Activated effector memory CD4-positive, alpha-beta T cell treated with anti-CD3 and anti-CD28 coated beads, Interleukin-2, amount 50 U/mL, for 16 hours (primary cell): Measurements from ENCODE around the gene PNRC1.
"Not testable (repeated sequence)": the region's sequence is repeated elsewhere in the genome, so short reads cannot be mapped to it uniquely, and the experiment has no call there.

Experiments
- DNase-seq: peaks from one replicate; pipeline ENCODE4 v3.0.0-alpha.2; 2020

Gene PNRC1

DNA sequence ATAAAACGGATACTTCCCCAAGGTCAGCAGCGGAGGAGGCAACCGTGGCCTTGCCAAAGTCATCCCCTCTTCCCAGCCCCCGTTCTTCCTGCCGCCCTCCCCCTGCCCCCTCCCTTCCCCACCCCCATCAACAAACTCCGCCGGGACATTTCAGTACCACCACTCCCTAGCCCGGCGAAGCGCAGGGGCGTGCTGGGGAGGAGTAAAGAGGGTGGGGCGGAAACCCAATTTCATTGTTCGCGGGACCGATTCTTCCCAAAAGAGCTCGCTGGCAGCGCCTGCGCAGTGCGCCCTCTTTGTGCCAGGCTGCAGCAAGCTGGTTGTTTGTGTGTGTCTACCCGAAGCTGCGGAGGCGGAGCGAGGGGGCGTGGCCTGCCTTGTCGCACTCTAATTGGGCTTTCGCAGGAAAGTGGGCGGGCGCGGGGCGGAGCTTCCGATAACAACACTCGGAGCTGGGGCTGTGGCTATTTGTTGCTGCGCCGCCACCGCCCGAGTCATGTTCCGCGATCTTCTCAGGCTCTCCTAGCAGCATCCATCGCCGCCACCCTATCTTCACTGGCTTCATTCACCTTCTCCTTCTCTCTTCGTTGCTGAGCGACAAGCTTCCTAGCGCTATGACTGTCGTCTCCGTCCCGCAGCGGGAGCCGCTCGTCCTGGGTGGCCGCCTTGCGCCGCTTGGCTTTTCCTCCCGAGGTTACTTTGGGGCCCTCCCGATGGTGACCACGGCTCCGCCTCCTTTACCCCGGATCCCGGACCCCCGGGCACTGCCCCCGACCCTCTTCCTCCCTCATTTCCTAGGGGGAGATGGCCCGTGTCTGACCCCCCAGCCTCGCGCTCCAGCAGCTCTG is at the start of gene PNRC1:
Gene PNRC1, plus strand, starts transcription at position 471 of the 848 bp plus-strand sequence. Its CDS starts 144 bp downstream, at position 615.
- DNase-seq: peak; percentile 100

DNA sequence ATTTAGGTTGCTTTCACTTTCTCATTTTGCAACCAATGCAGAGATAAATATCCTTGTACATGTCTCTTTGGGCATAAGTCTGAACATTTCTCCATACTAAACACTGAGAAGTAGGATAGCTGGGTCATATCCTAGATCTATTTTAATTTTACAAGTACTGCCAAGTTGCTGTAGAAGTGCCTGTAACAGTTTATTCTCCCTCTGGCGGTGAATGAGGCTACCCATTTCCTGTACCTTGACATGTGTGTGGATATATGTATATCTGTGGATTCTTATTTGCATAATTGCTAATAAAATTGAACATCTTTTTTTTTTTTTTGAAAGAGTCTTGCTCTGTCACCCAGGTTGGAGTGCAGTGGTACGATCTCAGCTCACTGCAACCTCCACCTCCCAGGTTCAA is 48.0 kb upstream of the PNRC1 start:
- DNase-seq: no peak

DNA sequence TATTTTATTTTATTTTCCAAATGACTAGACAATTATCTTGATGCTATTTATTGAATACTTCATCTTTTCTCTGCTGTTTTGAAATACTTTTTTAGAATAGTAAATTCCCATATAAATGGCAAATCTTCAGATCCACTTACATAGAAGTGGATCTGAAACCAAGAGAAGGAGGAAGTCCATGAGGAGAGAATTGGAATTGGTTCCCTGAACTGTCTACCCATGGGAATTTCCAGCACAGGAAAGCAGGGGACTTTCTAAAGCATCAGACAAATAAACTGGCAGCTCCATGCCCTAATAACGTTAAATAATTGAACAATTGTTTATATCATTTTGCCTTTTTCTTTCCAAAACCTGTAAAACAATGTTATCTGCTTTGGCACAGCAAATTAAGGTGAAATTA is 47.1 kb upstream of the PNRC1 start:
- DNase-seq: no peak

DNA sequence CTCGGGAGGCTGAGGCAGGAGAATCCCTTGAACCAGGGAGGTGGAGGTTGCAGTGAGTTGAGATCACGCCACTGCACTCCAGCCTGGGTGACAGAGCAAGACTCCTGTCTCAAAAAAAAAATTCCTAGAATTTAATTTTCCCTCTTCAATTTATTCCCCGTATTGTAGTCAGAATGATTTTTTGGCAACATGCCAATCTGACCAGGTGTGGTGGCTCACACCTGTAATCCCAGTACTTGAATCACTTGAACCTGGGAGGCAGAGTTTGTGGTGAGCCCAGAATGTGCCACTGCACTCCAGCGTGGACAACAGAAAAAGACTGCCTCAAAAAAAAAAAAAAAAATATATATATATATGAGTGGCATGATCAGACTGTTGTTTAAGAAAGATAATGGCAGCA is 46.4 kb upstream of the PNRC1 start:
- not testable (repeated sequence) for DNase-seq

DNA sequence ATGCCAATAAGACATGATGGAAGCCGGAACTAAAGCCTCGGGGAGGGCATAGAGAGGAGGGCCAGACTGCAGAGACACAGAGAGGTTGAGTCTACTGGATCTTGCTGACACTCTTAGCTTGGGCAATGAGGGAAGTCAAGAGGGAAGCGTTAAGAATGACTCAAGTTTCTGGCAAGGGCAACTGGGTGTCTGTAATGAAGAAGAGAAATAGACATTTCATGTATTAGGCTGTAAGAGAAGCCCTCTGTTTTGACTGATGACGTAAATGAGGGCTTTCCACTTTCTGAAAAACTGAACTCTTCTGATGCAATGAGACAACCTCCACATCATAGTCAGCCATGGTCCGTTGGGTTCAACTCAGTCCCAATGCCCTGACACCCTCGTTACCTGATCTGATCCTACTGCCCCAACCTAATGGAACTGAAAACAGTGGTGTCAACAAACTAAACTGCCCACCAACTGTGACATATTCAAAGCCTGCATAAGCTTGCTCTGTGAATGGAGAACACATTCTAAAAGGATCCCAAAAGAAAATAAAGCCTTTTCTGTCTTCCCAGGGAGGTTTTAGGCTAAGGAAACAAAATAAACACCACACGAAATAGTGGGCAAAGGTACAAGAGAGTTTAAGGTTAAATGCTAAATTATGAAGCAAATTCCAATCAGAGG is 45.8 kb upstream of the PNRC1 start:
- no peak for DNase-seq

DNA sequence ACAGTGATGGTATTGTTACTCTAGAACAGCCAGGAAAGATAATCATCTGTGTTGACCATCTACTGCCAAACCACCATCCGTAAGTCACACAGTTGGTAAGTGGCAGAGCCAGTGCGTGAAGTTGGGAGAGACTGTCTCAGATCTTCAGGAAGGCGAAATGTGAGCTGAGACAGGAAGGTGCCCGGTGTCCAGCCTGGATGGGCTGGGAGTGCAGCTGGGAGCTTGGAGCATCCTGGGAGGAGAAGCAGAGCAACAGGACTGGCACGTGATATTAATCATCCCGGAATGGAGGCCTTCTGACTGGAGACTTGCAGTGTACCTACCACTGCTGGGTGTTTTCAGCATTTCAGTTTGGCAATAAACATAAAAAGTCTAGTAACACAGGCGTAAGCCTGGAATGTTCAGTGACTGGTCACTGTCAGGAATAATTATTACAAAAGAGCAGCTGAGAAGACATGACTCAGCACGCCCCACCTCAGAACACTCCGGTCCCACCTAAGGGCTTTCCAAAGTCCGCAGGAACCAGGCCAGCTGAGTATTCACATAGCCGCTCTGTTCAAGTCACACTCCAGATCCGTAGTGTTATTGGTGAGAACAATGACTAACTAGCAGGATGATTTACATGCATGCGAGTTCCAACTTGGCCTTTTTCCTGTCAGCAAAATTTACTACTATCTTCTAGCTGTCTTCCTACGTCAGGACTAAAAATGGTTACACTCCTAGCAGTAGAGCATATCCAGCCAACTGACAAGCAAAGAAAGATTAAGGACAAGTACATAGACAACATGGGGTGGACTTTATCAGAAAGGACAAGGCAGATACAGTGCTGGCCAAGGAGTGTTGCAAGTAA is 45.1 kb upstream of the PNRC1 start:
- DNase-seq: no peak

DNA sequence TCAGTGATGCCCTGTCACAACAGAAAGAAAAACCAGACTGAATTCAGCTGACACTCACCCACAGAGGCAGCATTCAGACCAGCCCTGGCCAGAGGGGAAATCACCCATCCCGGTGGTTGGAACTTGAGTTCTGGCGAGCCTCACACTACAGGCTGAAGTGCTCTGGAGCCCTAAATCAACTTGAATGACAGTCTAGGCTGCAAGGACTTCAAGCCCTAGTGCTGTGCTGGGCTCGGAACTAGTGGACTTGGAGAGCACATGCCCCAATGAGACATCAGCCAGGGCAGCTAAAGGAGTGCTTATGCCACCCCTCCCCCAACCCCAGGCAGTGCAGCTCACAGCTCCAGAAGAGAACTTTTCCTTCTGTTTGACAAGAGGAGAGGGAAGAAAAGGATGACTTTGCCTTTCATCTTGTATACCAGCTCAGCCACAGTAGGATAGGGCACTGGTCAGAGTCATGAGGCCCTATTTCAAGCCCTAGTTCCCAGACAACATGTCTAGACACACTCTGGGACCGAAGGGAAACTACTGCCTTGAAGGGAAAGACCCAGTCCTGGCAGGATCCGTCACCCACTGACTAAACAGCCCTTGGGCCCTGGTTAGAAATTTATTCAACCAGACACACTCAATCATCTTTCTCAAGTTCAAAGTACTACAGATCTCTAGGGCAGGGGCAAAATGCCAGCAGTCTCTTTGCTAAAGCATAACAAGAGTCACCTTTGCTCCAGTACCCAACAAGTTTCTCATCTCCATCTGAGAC is 43.2 kb upstream of the PNRC1 start:
- no peak for DNase-seq

DNA sequence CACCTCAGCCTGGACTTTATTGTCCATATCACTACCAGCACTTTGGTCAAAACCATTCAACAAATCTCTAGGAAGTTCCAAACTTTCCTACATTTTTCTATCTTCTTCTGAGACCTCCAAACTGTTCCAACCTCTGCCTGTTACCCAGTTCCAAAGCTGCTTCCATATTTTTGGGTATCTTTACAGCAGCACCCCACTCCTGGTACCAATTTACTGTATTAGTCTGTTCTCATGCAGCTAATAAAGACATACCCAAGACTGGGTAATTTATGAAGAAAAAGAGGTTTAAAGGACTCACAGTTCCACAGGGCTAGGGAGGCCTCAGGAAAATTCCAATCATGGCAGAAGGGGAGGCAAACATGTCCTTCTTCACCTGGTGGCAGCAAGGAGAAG is 42.7 kb upstream of the PNRC1 start:
- not testable (repeated sequence) for DNase-seq

DNA sequence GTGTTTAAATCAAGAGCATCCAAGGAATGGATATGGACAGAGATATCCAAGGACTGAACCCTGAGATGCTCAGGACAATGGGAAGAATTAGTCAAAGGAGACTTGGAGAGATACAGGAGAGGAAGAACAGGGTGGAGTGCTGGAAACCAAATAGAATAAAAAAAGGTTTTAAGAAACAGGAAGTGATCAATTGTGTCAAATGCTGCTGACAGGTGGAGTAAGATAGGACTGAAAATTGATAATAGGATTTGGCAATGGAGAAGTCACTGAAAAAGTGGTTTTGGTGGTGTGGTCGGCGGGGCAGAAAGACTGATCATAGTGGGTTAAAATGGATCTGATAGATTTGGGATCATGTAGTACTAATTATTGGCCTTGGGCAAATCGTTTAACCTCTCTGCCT is 37.9 kb upstream of the PNRC1 start:
- no peak for DNase-seq

DNA sequence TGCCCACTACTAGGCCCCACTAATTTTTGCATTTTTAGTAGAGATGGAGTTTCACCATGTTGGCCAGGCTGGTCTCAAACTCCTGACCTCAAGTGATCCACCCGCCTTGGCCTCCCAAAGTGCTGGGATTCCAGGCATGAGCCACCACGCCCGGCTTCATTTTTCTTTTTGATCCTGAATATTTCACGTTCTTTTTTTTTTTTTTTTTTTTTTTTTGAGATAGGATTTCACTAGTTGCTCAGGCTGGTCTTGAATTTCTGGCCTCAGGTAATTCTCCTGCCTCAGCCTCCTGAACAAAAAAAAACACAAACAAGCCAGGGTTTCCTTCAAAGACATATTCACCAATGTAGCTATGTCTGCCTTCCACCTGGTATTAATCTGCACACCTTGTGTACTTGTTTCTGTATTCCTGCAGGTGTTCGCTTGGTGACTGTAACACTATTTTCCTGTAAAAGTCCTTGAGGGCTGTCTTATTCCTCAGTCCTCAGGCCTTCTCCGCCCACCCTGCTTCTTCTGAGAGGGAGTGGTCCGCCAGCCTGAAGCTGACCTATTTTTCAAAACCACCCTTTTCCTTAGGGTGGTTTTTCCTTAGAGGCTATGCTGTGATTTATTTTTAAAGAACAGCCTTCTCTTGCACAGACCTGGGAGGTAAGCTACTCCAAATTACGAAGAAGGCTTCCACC is 36.1 kb upstream of the PNRC1 start:
- DNase-seq: no peak

DNA sequence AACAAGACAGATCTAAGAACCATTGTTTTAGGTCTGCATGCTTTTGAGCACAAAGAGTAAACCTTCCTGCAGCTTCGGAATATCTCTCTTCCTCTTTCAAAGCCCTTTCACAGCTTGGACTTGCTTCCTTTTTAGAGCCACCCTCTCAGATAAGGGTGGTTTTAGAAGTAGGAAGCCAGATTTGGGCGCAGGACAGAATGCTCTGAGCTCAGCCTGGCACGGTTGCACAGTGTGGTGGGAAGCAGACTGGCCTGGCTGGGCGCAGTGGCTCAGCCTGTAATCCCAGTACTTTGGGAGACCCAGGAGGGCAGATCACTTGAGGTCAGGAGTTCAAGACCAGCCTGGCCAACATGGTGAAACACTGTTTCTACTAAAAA is 35.6 kb upstream of the PNRC1 start:
- no peak for DNase-seq

DNA sequence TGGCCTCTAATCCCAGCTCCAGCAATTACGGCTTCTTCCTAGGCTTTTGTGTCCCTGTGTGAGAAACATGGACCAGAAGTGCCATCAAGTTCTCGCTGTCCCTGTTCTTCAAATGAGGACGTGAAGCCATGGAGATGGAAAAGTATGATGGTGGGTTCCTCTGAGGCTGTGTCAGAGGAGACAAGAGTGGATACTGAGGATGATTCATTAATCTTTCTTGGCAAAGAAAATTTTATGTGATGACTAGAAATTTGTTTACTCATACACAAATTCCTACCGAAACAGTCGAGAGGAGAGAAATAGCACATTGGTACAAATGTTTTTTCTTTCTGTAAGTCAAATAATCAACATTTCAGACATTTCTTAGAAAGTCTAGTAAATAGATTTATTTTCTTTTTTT is 35.0 kb upstream of the PNRC1 start:
- no peak for DNase-seq

DNA sequence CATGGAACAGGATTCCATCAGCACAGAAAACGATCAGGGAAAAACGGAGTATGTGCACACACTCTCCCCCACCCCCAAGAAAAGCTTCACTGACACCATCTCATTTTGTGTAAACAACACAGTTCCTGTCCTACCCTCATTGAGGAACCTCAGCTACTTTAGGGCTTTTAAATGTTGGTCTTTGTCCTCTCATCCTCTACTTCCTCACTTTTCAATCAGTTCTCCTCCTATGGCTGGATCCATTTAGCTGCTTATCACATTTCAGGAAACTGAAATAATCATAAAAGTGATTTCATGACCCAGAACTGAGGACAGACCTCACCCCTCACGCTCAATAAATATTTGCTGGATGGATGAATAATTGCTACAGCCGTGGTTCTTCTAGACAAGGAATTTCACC is 33.1 kb upstream of the PNRC1 start:
- DNase-seq: no peak

DNA sequence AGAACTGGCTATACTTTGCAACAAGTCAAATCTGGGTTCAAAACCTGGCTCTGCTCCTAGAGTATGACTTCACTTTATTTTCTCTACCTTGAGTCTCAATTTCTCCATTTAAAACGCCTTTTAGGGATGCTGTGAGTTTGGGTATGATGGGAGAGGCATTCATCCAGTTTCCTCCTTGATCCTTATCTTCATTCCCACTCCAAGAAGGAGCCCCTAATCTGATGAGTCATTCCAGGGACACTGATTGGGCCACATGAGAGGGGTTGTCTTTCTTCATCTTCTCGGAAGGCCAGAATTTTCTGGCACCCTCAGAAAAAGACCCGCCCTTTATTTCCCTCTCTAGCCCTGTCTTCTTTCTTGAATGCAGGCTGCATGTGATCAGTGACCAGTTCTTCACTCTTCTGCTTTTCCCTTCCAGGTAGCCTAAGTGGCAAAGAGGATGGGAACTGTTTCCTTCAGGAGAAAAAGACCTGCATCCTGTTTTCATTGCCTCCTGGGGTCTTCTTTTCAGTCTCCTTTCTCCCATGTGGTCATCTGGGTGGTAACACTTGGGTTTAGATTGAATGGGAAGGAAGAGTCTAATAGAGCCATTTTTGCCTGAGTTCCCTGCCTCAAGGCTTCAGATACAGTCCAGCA is 32.1 kb upstream of the PNRC1 start:
- DNase-seq: no peak

DNA sequence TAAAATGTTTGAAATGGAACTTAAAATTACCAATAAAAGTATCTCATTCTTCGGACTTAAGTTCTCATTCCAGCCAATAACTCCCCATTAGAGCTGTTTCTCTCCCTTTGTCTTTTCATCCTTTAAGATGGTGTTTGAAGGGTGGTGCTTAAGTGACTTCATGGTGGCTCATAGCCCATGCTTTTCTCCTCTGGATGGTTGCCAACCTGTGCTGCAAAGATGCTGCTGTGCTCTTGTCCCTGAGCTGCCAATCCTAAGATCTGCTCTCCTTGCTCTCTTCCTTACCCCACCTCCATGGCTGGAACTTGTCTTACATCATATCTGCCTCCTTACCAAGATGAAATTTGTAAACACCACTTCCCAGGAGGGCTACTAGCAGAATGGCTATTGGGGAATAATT is 31.6 kb upstream of the PNRC1 start:
- no peak for DNase-seq

DNA sequence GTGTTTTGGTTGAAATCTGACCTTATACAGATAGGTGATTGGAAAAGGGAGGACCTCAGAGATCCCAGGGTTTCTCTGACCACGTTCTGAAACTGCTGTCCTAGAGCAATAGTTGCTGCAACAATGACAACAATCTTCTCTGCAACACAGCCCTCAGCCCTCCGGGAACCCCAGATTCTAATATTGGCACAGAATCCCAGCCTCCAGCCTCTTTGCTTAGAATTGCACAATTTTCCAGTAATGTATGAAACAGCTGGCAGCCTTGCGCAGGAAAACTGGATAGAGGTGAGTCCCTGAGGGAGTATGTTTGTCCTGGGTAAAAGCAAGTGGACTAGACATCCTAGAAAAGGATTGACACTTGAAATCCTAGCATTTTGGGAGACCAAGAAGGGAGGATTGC is 30.4 kb upstream of the PNRC1 start:
- no peak for DNase-seq

DNA sequence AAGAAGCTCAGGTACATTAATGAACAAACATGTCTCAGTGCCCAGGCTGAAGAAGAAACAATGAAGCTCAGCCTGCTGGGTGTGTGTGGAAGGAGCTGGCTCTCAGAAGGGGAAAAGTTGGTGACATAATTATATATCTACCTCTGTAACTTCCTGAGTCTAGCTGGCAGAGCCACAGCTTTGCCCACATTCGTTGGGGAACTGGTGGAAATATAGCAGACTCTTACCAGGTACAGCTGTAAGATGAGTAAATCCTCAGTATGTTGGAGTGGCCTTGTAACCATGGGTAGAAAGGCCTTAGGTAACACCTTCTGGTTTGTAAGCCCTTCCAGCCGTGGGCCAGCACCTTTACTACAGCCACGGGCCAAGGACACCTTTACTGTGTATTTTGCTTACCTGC is 29.9 kb upstream of the PNRC1 start:
- no peak for DNase-seq

DNA sequence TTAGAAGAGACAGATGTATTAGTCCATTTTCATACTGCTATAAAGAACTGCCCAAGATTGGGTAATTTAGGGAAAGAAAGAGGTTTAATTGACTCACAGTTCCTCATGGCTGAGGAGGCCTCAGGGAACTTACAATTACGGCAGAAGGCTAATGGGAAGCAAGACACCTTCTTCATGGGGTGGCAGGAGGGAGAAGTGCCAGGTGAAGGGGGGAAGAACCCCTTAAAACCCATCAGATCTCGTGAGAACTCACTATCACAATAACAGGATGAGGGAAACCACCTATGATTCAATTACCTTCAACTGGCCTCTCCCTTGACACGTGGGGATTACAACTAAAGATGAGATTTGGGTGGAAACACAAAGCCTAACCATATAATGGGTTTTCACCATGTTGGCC is 28.9 kb upstream of the PNRC1 start:
- DNase-seq: no peak

DNA sequence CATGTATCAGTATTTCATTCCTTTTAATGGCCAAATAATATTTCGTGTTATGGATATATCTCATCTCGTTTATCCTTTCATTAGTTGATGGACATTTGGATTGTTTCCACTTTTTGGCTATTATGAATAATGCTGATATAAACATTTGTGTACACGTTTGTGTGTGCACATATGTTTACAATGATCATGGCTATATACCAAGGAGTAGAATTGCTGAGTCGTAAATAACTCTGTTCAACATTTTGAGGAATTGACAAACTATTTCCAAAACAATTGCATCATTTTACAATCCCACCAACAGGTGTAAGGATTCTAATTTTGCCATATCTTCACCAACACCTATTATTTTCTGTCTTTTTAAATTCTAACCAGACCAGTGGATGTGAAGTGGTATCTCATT is 26.3 kb upstream of the PNRC1 start:
- DNase-seq: no peak

DNA sequence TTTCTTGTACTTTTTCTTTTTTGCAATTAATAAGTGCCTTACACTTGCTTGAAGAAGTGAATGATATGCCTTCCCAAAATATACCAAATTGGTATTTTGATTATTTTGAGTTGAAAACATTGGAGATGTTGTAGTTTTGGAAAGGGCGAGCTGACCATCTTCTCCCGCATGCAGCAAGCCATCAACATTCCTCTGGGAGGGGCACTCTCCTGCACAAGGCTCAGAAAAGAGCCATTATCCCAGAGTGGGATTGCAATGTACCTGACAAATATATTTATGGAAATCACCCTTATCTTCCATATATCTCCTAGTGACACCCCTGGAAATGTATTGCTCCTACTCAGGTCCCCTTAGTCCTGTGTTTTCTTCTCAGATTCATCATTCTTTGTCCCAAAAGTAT is 22.8 kb upstream of the PNRC1 start:
- no peak for DNase-seq

DNA sequence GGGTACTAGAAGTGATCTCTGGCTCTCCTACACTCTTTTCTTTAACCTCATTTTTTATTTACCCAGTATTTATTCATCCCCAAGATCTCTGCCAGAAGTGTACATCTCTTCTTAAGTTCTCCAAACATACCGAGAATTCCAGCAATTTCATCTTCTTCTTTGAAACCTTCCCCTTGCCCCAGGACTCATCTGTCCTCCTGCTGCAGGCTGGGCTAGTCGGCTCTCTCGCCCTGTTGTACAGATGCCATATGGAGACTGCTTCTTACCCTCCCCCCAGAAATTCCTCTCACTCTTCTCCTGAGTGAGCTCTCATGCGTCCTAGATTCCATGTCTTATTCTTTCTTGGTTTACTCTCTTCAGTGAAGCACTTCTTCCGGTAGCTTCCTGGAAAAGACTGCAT is 21.9 kb upstream of the PNRC1 start:
- DNase-seq: no peak

DNA sequence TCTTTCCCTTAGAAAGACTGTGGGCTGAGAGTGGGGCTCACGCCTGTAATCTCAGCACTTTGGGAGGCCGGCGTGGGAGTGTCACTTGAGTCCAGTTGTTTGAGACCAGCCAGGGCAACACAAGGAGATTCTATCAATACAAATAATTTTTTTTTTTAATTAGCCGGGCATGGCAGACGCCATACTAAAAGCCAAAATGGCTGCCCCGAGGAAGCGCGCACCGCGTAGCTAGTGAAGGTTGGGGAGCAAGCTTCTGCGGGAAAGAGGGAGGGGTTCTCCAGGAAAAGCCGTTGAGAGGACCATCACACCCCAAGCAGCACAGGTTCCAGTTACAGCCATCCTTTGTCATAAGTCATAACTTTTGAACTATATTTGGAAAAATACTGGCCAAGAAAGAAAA is 21.3 kb upstream of the PNRC1 start:
- DNase-seq: no peak
